H1 (cell line): Measurements from ENCODE around the gene IFNK. TPM values are rescaled to one million over a fixed set of nuclear protein-coding genes. Genes with fewer than 3 reads are reported as not detected.

Experiments used
- CTCF ChIA-PET: fragments of 300-600 bp; sonication (Branson Sonifier 250); formaldehyde crosslinking; loops from one replicate; lab custom pipeline; 2021; ENCODE audit not compliant: partially characterized antibody; lab: Charles Lee
- POLR2A ChIA-PET: fragments of 300-600 bp; sonication (Branson Sonifier 250); formaldehyde crosslinking; loops from one replicate; lab custom pipeline; 2021; ENCODE audit warnings: inconsistent platforms; ENCODE audit not compliant: partially characterized antibody; lab: Charles Lee
- DNase-seq, 2 experiments: peaks; one replicate each; pipeline versions ENCODE4 v3.0.0 to v3.0.0-alpha.2; 2010 to 2022; ENCODE audit warnings: low spot score in 2 of 2, low read depth in 1 of 2, mixed read lengths in 1 of 2
- FAIRE-seq: peaks from 2 replicates; lab custom pipeline; 2011; peaks lifted over from hg19 to GRCh38; lab: Jason Lieb, UNC
- H2AFZ ChIP-seq: 2 replicates; pipeline ENCODE4 v1.8.1; 2012; ENCODE audit warnings: low read length, inconsistent platforms
- H2AK5ac ChIP-seq: 2 replicates; pipeline ENCODE4 v1.6.1; 2013; ENCODE audit warnings: low read depth, low read length
- H2BK120ac ChIP-seq: replicated peaks from 2 replicates; pipeline ENCODE3; 2013; ENCODE audit warnings: low read depth, low read length, inconsistent platforms
- H2BK12ac ChIP-seq: 2 replicates; pipeline ENCODE4 v1.6.1; 2013; ENCODE audit warnings: low read depth, low read length
- H2BK15ac ChIP-seq: 2 replicates; pipeline ENCODE4 v1.6.1; 2013; ENCODE audit warnings: low read length
- H2BK20ac ChIP-seq: 2 replicates; pipeline ENCODE4 v1.6.1; 2013; ENCODE audit warnings: low read length
- H2BK5ac ChIP-seq: 2 replicates; pipeline ENCODE4 v1.6.1; 2013; ENCODE audit warnings: low read depth, low read length
- H3K14ac ChIP-seq: 2 replicates; pipeline ENCODE4 v1.6.1; 2013; ENCODE audit warnings: inconsistent platforms; ENCODE audit not compliant: insufficient read length
- H3K18ac ChIP-seq: 2 replicates; pipeline ENCODE4 v1.6.1; 2013; ENCODE audit warnings: low read length; ENCODE audit errors: extremely low read depth
- H3K23ac ChIP-seq: 2 replicates; pipeline ENCODE4 v1.6.1; 2013; ENCODE audit warnings: inconsistent platforms; ENCODE audit not compliant: insufficient read length
- H3K23me2 ChIP-seq: 2 replicates; pipeline ENCODE4 v1.6.1; 2013; ENCODE audit warnings: low read depth, low read length
- H3K27ac ChIP-seq: 2 replicates; pipeline ENCODE4 v1.6.1; 2011; ENCODE audit warnings: low read depth, low read length, inconsistent platforms
- H3K27me3 ChIP-seq, 4 experiments: replicated peaks in 1 of 4; 1 replicate in 1 of 4; 2 replicates in 3 of 4; pipeline versions ENCODE4 v1.6.1 to v1.8.1; 2011 to 2013; ENCODE audit warnings: low read length in 3 of 4, mild to moderate bottlenecking in 3 of 4, inconsistent platforms in 2 of 4, mixed read lengths in 2 of 4, moderate library complexity in 1 of 4; ENCODE audit not compliant: control insufficient read depth in 3 of 4, insufficient read depth in 3 of 4; ENCODE audit errors: extremely low read depth in 1 of 4
- H3K36me3 ChIP-seq, 4 experiments: 2 replicates each; pipeline versions ENCODE4 v1.6.1 to v1.8.1; 2011 to 2013; ENCODE audit warnings: mild to moderate bottlenecking in 4 of 4, low read length in 3 of 4, moderate library complexity in 2 of 4, control low read depth in 1 of 4, inconsistent platforms in 1 of 4; ENCODE audit not compliant: insufficient read depth in 4 of 4, control insufficient read depth in 2 of 4
- H3K4ac ChIP-seq: replicated peaks from 2 replicates; pipeline ENCODE3; 2013; ENCODE audit warnings: low read length, low read depth, mixed read lengths, inconsistent platforms; ENCODE audit not compliant: insufficient read length
- H3K4me1 ChIP-seq, 4 experiments: replicated peaks in 1 of 4; 1 replicate in 1 of 4; 2 replicates in 3 of 4; pipeline versions ENCODE4 v1.6.1 to v1.8.1; 2011 to 2013; ENCODE audit warnings: low read length in 3 of 4, inconsistent platforms in 2 of 4, mixed read lengths in 1 of 4; ENCODE audit not compliant: insufficient read depth in 4 of 4, control insufficient read depth in 3 of 4
- H3K4me2 ChIP-seq, 2 experiments: 2 replicates each; pipeline versions ENCODE4 v1.6.1 to v1.8.1; 2011 to 2013; ENCODE audit warnings: low read depth in 2 of 2, low read length in 2 of 2, control low read depth in 1 of 2, inconsistent platforms in 1 of 2, mild to moderate bottlenecking in 1 of 2; ENCODE audit not compliant: insufficient read depth in 1 of 2
- H3K4me3 ChIP-seq, 4 experiments: fragments of 200-600, 300-600 bp in 1 of 4; sonication (generic), shearing (Covaris generic), sonication (Bioruptor Twin) in 1 of 4; 2 replicates each; pipeline versions ENCODE4 v1.5.1 to v1.8.1; 2011 to 2016; ENCODE audit warnings: low read length in 4 of 4, low read depth in 3 of 4, control low read depth in 2 of 4, inconsistent platforms in 2 of 4, mild to moderate bottlenecking in 2 of 4, mixed read lengths in 1 of 4, moderate library complexity in 1 of 4; ENCODE audit not compliant: insufficient read depth in 2 of 4; ENCODE audit errors: extremely low read depth in 1 of 4
- H3K56ac ChIP-seq: replicated peaks from 2 replicates; pipeline ENCODE3; 2013; ENCODE audit warnings: low read depth, mild to moderate bottlenecking, mixed read lengths, low read length, inconsistent platforms; ENCODE audit not compliant: insufficient read length
- H3K79me1 ChIP-seq: 2 replicates; pipeline ENCODE4 v1.6.1; 2013; ENCODE audit warnings: low read depth, low read length, control low read depth
- H3K79me2 ChIP-seq, 2 experiments: 2 replicates each; pipeline versions ENCODE4 v1.6.1 to v1.8.1; 2012 to 2013; ENCODE audit warnings: low read length in 2 of 2, mild to moderate bottlenecking in 2 of 2, inconsistent platforms in 1 of 2; ENCODE audit not compliant: insufficient read depth in 2 of 2, control insufficient read depth in 1 of 2
- H3K9ac ChIP-seq, 4 experiments: replicated peaks in 1 of 4; 1 replicate in 1 of 4; 2 replicates in 3 of 4; pipeline versions ENCODE4 v1.6.1 to v1.8.1; 2011 to 2013; ENCODE audit warnings: low read depth in 3 of 4, low read length in 3 of 4, control low read depth in 2 of 4, mild to moderate bottlenecking in 2 of 4, moderate library complexity in 2 of 4, inconsistent platforms in 1 of 4; ENCODE audit errors: extremely low read depth in 1 of 4
- H3K9me3 ChIP-seq, 2 experiments: 2 replicates each; pipeline versions ENCODE4 v1.6.1 to v1.8.1; 2012 to 2013; ENCODE audit warnings: mild to moderate bottlenecking in 2 of 2, moderate library complexity in 2 of 2, control low read depth in 1 of 2, inconsistent platforms in 1 of 2, low read depth in 1 of 2, low read length in 1 of 2, mixed read lengths in 1 of 2; ENCODE audit not compliant: insufficient read depth in 2 of 2
- H4K20me1 ChIP-seq, 2 experiments: replicated peaks in 1 of 2; 2 replicates each; pipeline versions ENCODE3 to v1.8.1; 2011 to 2013; ENCODE audit warnings: inconsistent platforms in 2 of 2, low read length in 2 of 2, mild to moderate bottlenecking in 1 of 2; ENCODE audit not compliant: insufficient read depth in 2 of 2, control insufficient read depth in 1 of 2
- H4K5ac ChIP-seq: 2 replicates; pipeline ENCODE4 v1.6.1; 2013; ENCODE audit warnings: low read length, low read depth, mixed read lengths, inconsistent platforms; ENCODE audit not compliant: insufficient read length
- H4K8ac ChIP-seq: 2 replicates; pipeline ENCODE4 v1.8.0; 2013; ENCODE audit warnings: mild to moderate bottlenecking, moderate library complexity, low read length, inconsistent platforms; ENCODE audit not compliant: insufficient read depth; ENCODE audit errors: extremely low read depth
- H4K91ac ChIP-seq: replicated peaks from 2 replicates; pipeline ENCODE3; 2013; ENCODE audit warnings: low read length, mixed read lengths, inconsistent platforms; ENCODE audit not compliant: insufficient read length
- CHD1 ChIP-seq: IDR thresholded peaks from 2 replicates; pipeline ENCODE4 v1.6.1; 2012; ENCODE audit warnings: low read depth, low read length, improper control_type of control experiment
- CREB1 ChIP-seq: IDR thresholded peaks from 2 replicates; pipeline ENCODE4 v1.6.1; 2012; ENCODE audit warnings: inconsistent platforms
- JUN ChIP-seq: IDR thresholded peaks from 2 replicates; pipeline ENCODE4 v1.6.1; 2011; ENCODE audit warnings: low read depth, mild to moderate bottlenecking, improper control_type of control experiment, low read length
- WGBS, 2 experiments: shearing (Covaris generic) in 1 of 2; methylation state at CpG; one replicate each; pipeline versions ENCODE4 v1.1.6 to v1.1.7; 2013 to 2015; ENCODE audit warnings: low lambda C conversion rate in 2 of 2, mixed read lengths in 2 of 2, inconsistent platforms in 1 of 2, low coverage in 1 of 2, missing lambda C conversion rate in 1 of 2; ENCODE audit not compliant: insufficient replicate concordance in 2 of 2, insufficient coverage in 1 of 2, insufficient read length in 1 of 2; ENCODE audit errors: extremely low coverage in 1 of 2, missing lambda C conversion rate in 1 of 2; 5-methylcytosine and 5-hydroxymethylcytosine counted together
- polyA plus RNA-seq, 7 experiments: library from polyadenylated mRNA; depleted of rRNA in 3 of 7; stranded (reverse) in 5 of 7; unstranded in 2 of 7; fragments of >200 nt in 5 of 7; fragments of 200-250 nt in 2 of 7; gene quantifications; 1 replicate in 5 of 7; 2 replicates in 1 of 7; 4 replicates in 1 of 7; pipeline versions ENCODE4 v1.2.1 to v1.2.3, GENCODE V29; 2011 to 2013; ENCODE audit warnings: missing spikeins in 2 of 7, mixed read lengths in 2 of 7
- total RNA-seq: library from RNA; stranded (reverse); fragmentation: NEBNext Ultra II Directional; extraction: Animal tissue kit (Norgen Biotek cat#: 25700); gene quantifications from 2 replicates; pipeline ENCODE4 v1.2.1, GENCODE V29; 2021

Gene IFNK
- total and polyA plus RNA-seq, 2 of the 8 experiments (the other 6 are each of a cell fraction or from before 2014, with no cell fraction given) = not detected

- H2BK15ac ChIP-seq = no peak overlapping the region
- H3K79me1 ChIP-seq = no peaks in the 10 kb centered on the region
- no peak overlapping the region for H2BK12ac ChIP-seq
- no peak overlapping the region for H3K9ac ChIP-seq
- peaks cover 0 to 3% (median 0%) of the 10 kb centered on the region in 4 experiments; a peak in 2 of 8 replicates for H3K36me3 ChIP-seq
- H4K8ac ChIP-seq = no peak overlapping the region
- TF ChIP-seq CREB1 = no peak
- no peak for TF ChIP-seq JUN
- no peak for TF ChIP-seq CHD1
- TF ChIP-seq, all 59 proteins: peak for 0
- Histone ChIP-seq H3K79me2 (peaks cover 0 to 5% of the 10 kb centered on the region in 2 experiments; a peak in 1 of 4 replicates), H3K4me3 (no peak overlapping the region), H3K14ac (no peak overlapping the region), H2BK20ac (no peak overlapping the region), H4K91ac (no peak overlapping the region), H3K27me3 (no peaks in the 10 kb centered on the region), H3K4me2 (no peak overlapping the region), H3K27ac (no peak overlapping the region), H2AFZ (no peak overlapping the region), H3K4me1 (peaks cover 0 to 3% (median 0%) of the 10 kb centered on the region in 4 experiments; a peak in 1 of 7 replicates), H3K4ac (no peak overlapping the region), H2BK5ac (no peak overlapping the region), H3K23ac (no peak overlapping the region), H3K18ac (no peak overlapping the region), H2BK120ac (no peak overlapping the region), H3K56ac (no peak overlapping the region), H3K23me2 (no peaks in the 10 kb centered on the region), H4K20me1 (no peaks in the 10 kb centered on the region), H4K5ac (no peak overlapping the region), H3K9me3 (peaks cover 5 to 8% of the 10 kb centered on the region in 2 experiments), H2AK5ac (no peak overlapping the region)
- FAIRE-seq = no peak
- ChIA-PET POLR2A (no interaction called here), CTCF (interaction anchor here (0.8 to 6.9 kb wide), 2 partner anchors 10 to 146 kb away, joined by 3 to 28 read pairs; no protein-coding TSS in a partner anchor)
- WGBS, 2 experiments = 91% methylated on average over 1 of the region's 1 CpG; no CpG with 5 or more reads in 1 of the 2 experiments
- no peak for DNase-seq
Observed at GRCh38 chr9:27478322-27478721, 45.8 kb upstream of the IFNK start.
